ENCODE measurements around the gene INF2. TPM values are rescaled to one million over a fixed set of nuclear protein-coding genes. Genes with fewer than 3 reads are reported as not detected.
A peak's percentile ranks its signal among the peaks of the same experiment; 100 is the strongest.

INF2 gene
- total RNA-seq, 4 donors from 2014 or later = 44.6 to 102 (median 64.7) TPM

DNA sequence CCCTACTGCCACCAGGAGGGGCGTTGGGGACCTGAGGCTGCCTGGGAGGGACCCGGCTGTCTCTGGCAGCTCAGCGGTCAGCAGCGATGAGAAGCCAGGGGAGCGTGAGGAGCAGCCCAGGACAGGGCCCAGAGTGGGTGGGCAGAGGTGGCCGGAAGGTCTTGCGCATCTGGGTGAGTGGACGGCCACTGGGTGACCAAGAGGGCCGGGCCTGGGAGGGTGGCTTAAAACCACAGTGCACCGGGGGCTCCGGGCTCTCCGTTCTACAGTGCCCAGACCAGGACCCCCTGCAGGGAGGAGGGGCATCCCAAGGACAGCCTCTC, 10.0 kb downstream of the INF2 start:
- Histone ChIP-seq H3K27ac (peak overlapping the region in 3 of 4 donors; percentile 57 to 90 (median 89)), H3K4me1 (peaks cover 0 to 89% (median 59%) of the 10 kb centered on the region in 3 donors), H3K4me3 (peak overlapping the region in 1 of 2 donors; percentile 35), H3K27me3 (no peaks in the 10 kb centered on the region), H3K9me3 (no peaks in the 10 kb centered on the region), H3K36me3 (peaks cover 0 to 45% of the 10 kb centered on the region in 2 donors)
- 40% methylated on average over 3 of the region's 12 CpGs; no CpG with 5 or more reads in 1 of the 2 donors for WGBS, 2 donors (ENCODE audit: low coverage in 1 of 2)
- TF ChIP-seq EP300 (IDR thresholded peaks at IDR 0.05) = no peak
- TF ChIP-seq POLR2A (IDR thresholded peaks at IDR 0.05) = no peak
- TF ChIP-seq, protein P1, sequence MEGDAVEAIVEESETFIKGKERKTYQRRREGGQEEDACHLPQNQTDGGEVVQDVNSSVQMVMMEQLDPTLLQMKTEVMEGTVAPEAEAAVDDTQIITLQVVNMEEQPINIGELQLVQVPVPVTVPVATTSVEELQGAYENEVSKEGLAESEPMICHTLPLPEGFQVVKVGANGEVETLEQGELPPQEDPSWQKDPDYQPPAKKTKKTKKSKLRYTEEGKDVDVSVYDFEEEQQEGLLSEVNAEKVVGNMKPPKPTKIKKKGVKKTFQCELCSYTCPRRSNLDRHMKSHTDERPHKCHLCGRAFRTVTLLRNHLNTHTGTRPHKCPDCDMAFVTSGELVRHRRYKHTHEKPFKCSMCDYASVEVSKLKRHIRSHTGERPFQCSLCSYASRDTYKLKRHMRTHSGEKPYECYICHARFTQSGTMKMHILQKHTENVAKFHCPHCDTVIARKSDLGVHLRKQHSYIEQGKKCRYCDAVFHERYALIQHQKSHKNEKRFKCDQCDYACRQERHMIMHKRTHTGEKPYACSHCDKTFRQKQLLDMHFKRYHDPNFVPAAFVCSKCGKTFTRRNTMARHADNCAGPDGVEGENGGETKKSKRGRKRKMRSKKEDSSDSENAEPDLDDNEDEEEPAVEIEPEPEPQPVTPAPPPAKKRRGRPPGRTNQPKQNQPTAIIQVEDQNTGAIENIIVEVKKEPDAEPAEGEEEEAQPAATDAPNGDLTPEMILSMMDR (IDR thresholded peaks at IDR 0.05) = no peak
- TF ChIP-seq POLR2AphosphoS5 (IDR thresholded peaks at IDR 0.05) = no peak
- no peak for ATAC-seq

DNA sequence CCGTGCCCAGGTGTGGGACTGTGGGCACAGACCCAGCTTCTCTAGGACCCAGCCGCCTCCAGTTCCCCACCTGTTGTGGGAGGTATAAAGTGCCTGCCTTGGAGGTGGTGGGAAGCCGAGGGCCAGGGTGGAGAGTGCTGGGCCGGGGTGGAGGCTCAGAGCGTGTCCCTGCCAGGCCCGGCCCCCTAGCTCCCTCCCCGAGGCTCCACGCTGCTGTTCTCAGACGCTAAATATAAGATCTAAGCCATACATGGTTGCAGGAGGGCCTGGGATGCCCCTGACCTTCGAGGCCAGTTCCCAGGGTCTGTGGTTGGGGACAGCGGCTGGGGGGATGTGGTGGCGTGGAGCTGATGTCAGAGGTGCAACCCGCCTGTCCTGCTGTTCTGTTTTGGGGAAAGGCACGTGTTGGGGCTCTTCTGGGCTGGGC, 10.8 kb downstream of the INF2 start:
- Histone ChIP-seq H3K9me3 (no peaks in the 10 kb centered on the region), H3K4me1 (peaks cover 0 to 81% (median 50%) of the 10 kb centered on the region in 3 donors), H3K27ac (peak overlapping the region in 3 of 4 donors; percentile 57 to 90 (median 89)), H3K27me3 (no peaks in the 10 kb centered on the region), H3K4me3 (peak overlapping the region in 1 of 2 donors; percentile 35), H3K36me3 (peaks cover 0 to 54% of the 10 kb centered on the region in 2 donors)
- ATAC-seq = no peak
- TF ChIP-seq, protein P1 (IDR thresholded peaks at IDR 0.05) = no peak
- TF ChIP-seq EP300 (IDR thresholded peaks at IDR 0.05) = no peak
- TF ChIP-seq POLR2AphosphoS5 (IDR thresholded peaks at IDR 0.05) = no peak
- TF ChIP-seq POLR2A (IDR thresholded peaks at IDR 0.05) = no peak
- 70% methylated on average over 2 of the region's 14 CpGs; no CpG with 5 or more reads in 1 of the 2 donors for WGBS, 2 donors (ENCODE audit: low coverage in 1 of 2)

DNA sequence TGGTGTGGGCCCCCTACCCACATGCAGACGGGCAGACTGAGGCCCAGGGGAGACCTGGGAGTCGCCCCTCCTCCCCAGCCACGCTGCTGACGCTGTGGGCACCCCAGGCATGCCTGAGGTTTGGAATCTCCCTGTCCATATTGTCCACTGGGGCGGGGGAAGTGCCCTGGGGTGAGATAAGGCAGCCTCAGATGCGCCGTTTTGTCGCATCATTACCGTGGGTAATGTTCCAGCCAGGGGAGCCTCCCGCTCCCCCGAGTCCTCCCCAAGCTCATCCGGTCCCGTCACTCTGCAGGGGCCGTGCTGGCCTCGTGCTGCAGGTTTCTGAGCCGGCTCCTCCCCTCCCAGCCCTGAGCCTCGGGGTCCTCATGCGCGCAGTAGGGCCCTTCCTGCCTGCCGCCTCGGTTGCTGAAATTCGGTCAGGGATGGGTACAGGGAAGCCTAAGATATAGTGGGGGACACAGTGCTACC, 11.4 kb downstream of the INF2 start:
- Histone ChIP-seq H3K4me1 (peaks cover 0 to 75% (median 45%) of the 10 kb centered on the region in 3 donors), H3K4me3 (no peak overlapping the region), H3K9me3 (no peaks in the 10 kb centered on the region), H3K36me3 (peaks cover 0 to 59% of the 10 kb centered on the region in 2 donors), H3K27me3 (no peaks in the 10 kb centered on the region), H3K27ac (peak overlapping the region in 3 of 4 donors; percentile 43 to 90 (median 89))
- WGBS, 2 donors (ENCODE audit: low coverage in 1 of 2) = 94% methylated on average over 8 of the region's 22 CpGs; no CpG with 5 or more reads in 1 of the 2 donors
- TF ChIP-seq POLR2AphosphoS5 (IDR thresholded peaks at IDR 0.05) = no peak
- TF ChIP-seq POLR2A (IDR thresholded peaks at IDR 0.05) = no peak
- no peak for ATAC-seq

DNA sequence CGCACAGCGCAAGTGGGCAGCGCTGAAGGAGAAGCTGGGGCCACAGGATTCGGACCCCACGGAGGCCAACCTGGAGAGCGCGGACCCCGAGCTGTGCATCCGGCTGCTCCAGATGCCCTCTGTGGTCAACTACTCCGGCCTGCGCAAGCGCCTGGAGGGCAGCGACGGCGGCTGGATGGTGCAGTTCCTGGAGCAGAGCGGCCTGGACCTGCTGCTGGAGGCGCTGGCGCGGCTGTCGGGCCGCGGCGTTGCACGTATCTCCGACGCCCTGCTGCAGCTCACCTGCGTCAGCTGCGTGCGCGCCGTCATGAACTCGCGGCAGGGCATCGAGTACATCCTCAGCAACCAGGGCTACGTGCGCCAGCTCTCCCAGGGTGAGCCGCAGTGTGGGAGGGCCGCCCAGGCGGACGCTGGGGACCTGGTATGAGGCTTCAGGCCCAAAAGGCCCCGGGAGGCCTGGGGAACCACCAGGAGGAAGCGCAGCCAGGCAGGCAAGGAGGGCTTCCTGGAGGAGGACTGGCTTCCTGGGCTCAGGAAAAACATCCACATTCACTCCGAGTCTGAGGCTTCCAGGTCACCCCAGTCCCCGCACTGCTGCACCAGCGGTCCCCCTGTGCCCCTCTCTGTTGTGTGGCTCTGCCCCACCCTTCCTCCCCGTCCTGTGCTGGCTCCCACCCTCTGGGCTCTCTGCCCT, 12.1 kb downstream of the INF2 start:
- TF ChIP-seq POLR2A (IDR thresholded peaks at IDR 0.05) (no peak), POLR2AphosphoS5 (IDR thresholded peaks at IDR 0.05) (no peak), EP300 (IDR thresholded peaks at IDR 0.05) (no peak)
- TF ChIP-seq, protein P1 (IDR thresholded peaks at IDR 0.05) = no peak
- Histone ChIP-seq H3K4me3 (no peak overlapping the region), H3K4me1 (peaks cover 0 to 71% (median 41%) of the 10 kb centered on the region in 3 donors), H3K9me3 (no peaks in the 10 kb centered on the region), H3K27me3 (no peaks in the 10 kb centered on the region), H3K27ac (peak overlapping the region in 3 of 4 donors; percentile 19 to 89 (median 35)), H3K36me3 (peaks cover 0 to 59% of the 10 kb centered on the region in 2 donors)
- ATAC-seq = no peak
- WGBS, 2 donors (ENCODE audit: low coverage in 1 of 2) = 100% methylated on average over 3 of the region's 46 CpGs; no CpG with 5 or more reads in 1 of the 2 donors

DNA sequence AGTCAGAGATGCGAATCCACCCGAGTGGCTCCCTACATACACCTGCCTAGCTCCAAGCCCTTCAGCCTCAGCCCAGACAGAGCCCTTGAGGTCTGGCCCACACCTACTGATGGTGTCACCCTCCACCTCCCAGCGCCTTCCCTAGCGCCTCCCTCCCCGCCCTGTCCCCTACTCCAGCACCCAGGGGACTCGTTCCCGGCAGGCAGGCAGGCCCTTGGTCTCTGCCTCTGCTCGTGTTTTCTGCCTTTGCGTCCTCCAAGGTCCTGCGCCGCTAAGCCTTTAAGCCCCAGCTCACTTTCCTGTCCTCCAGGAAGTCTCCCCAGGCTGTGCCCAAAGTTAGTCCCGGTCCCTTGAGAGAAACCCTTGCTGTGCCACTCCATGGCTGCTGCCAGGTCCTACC, 12.7 kb downstream of the INF2 start:
- Histone ChIP-seq H3K9me3 (no peaks in the 10 kb centered on the region), H3K27ac (peak overlapping the region in 3 of 4 donors; percentile 19 to 35 (median 35)), H3K4me3 (no peak overlapping the region), H3K4me1 (peaks cover 0 to 71% (median 35%) of the 10 kb centered on the region in 3 donors), H3K36me3 (peaks cover 0 to 62% of the 10 kb centered on the region in 2 donors), H3K27me3 (no peaks in the 10 kb centered on the region)
- TF ChIP-seq EP300 (IDR thresholded peaks at IDR 0.05) (no peak), POLR2AphosphoS5 (IDR thresholded peaks at IDR 0.05) (no peak), POLR2A (IDR thresholded peaks at IDR 0.05) (no peak)
- TF ChIP-seq, protein P1 (IDR thresholded peaks at IDR 0.05) = no peak
- no peak for ATAC-seq
- 52 to 68% methylated on average over 4 to 7 of the region's 12 CpGs for WGBS, 2 donors (ENCODE audit: low coverage in 1 of 2)

Measured in gastroesophageal sphincter (tissue), 4 donors.